ENCODE data around the gene C11orf16. TPM values are rescaled to one million over a fixed set of nuclear protein-coding genes. Genes with fewer than 3 reads are reported as not detected.

The C11orf16 gene
- total and polyA plus RNA-seq, 2 of the 8 experiments (the other 6 are each of a cell fraction or from before 2014, with no cell fraction given) = 0.08 TPM; not detected in 1

- H3K4me1 ChIP-seq (replicated peaks in 1 of 4; ENCODE audit: control insufficient read depth in 3 of 4, insufficient read depth in 4 of 4, low read length in 3 of 4) = peaks cover 0 to 5% (median 0%) of the 10 kb centered on the region in 4 experiments; a peak in 3 of 7 replicates
- H2BK20ac ChIP-seq (ENCODE audit: low read length) = no peak overlapping the region
- H3K23me2 ChIP-seq (ENCODE audit: low read depth, low read length) = peaks cover 6% of the 10 kb centered on the region; the same call in 1 of the 2 replicates
- H3K9ac ChIP-seq (replicated peaks in 1 of 4; ENCODE audit: extremely low read depth in 1 of 4, low read depth in 3 of 4, low read length in 3 of 4) = no peak overlapping the region
- H3K4me2 ChIP-seq (ENCODE audit: insufficient read depth in 1 of 2, low read depth in 2 of 2, low read length in 2 of 2) = no peak overlapping the region
- ChIA-PET POLR2A (ENCODE audit: partially characterized antibody) (no interaction called here), CTCF (ENCODE audit: partially characterized antibody) (no interaction called here)
- H3K79me2 ChIP-seq (ENCODE audit: control insufficient read depth in 1 of 2, insufficient read depth in 2 of 2, low read length in 2 of 2) = no peaks in the 10 kb centered on the region
- TF ChIP-seq NANOG (IDR thresholded peaks at IDR 0.05; ENCODE audit: insufficient read depth, low read depth, low read length, poor library complexity, severe bottlenecking) (no peak), KDM4A (IDR thresholded peaks at IDR 0.05; ENCODE audit: low read depth, low read length, severe bottlenecking) (no peak)
- no peak overlapping the region for H3K27ac ChIP-seq (ENCODE audit: low read depth, low read length)
- no peak overlapping the region for H3K18ac ChIP-seq (ENCODE audit: extremely low read depth, low read length)
- no peak overlapping the region for H3K56ac ChIP-seq (replicated peaks; ENCODE audit: insufficient read length, low read depth, low read length)
- 87% methylated on average over 5 of the region's 5 CpGs; no CpG with 5 or more reads in 1 of the 2 experiments for WGBS, 2 experiments (ENCODE audit: extremely low coverage in 1 of 2, insufficient coverage in 1 of 2, insufficient read length in 1 of 2, insufficient replicate concordance in 2 of 2, low coverage in 1 of 2, low lambda C conversion rate in 2 of 2, missing lambda C conversion rate in 1 of 2)
- FAIRE-seq (no peak), DNase-seq (ENCODE audit: low read depth in 1 of 2, low spot score in 2 of 2) (no peak)
- H4K5ac ChIP-seq (ENCODE audit: insufficient read length, low read depth, low read length) = no peak overlapping the region
- no peak overlapping the region for H4K8ac ChIP-seq (ENCODE audit: extremely low read depth, insufficient read depth, low read length)
- H4K91ac ChIP-seq (replicated peaks; ENCODE audit: insufficient read length, low read length) = no peak overlapping the region
- H2BK5ac ChIP-seq (ENCODE audit: low read depth, low read length) = no peak overlapping the region
- H2BK12ac ChIP-seq (ENCODE audit: low read depth, low read length) = no peak overlapping the region
- peaks cover 0 to 12% (median 5%) of the 10 kb centered on the region in 4 experiments; a peak in 3 of 7 replicates for H3K27me3 ChIP-seq (replicated peaks in 1 of 4; ENCODE audit: control insufficient read depth in 3 of 4, extremely low read depth in 1 of 4, insufficient read depth in 3 of 4, low read length in 3 of 4)
- no peaks in the 10 kb centered on the region for H3K36me3 ChIP-seq (ENCODE audit: control insufficient read depth in 2 of 4, insufficient read depth in 4 of 4, low read length in 3 of 4)
- no peaks in the 10 kb centered on the region for H3K79me1 ChIP-seq (ENCODE audit: low read depth, low read length)
- H2AK5ac ChIP-seq (ENCODE audit: low read depth, low read length) = no peak overlapping the region
- no peaks in the 10 kb centered on the region for H4K20me1 ChIP-seq (replicated peaks in 1 of 2; ENCODE audit: control insufficient read depth in 1 of 2, insufficient read depth in 2 of 2, low read length in 2 of 2)
- H3K9me3 ChIP-seq (ENCODE audit: insufficient read depth in 2 of 2, low read depth in 1 of 2, low read length in 1 of 2) = no peaks in the 10 kb centered on the region
- H3K4me3 ChIP-seq (ENCODE audit: extremely low read depth in 1 of 4, insufficient read depth in 2 of 4, low read depth in 3 of 4, low read length in 4 of 4) = no peak overlapping the region
- H3K14ac ChIP-seq (ENCODE audit: insufficient read length) = no peak overlapping the region
- H3K23ac ChIP-seq (ENCODE audit: insufficient read length) = no peak overlapping the region
- H2AFZ ChIP-seq (ENCODE audit: low read length) = no peak overlapping the region
- H2BK120ac ChIP-seq (replicated peaks; ENCODE audit: low read depth, low read length) = no peak overlapping the region
- no peak overlapping the region for H3K4ac ChIP-seq (replicated peaks; ENCODE audit: insufficient read length, low read depth, low read length)
- H2BK15ac ChIP-seq (ENCODE audit: low read length) = no peak overlapping the region
Measured at GRCh38 chr11:8905528-8906165, 27.1 kb downstream of the C11orf16 start.
